ENCODE results near the gene DAZAP1. TPM values are rescaled to one million over a fixed set of nuclear protein-coding genes. Genes with fewer than 3 reads are reported as not detected.

DAZAP1 gene
- total RNA-seq, 2 experiments from 2014 or later = 194 to 218 TPM

- H3K9me3 Mint-ChIP-seq = no peaks in the 10 kb centered on the region
- H3K4me3 Mint-ChIP-seq = no peak overlapping the region
- POLR2A ChIA-PET = no interaction called here
- H3K27ac Mint-ChIP-seq = no peak overlapping the region
- H3K4me1 Mint-ChIP-seq = no peaks in the 10 kb centered on the region
- CTCF ChIA-PET = no interaction called here
- H3K27me3 Mint-ChIP-seq = no peaks in the 10 kb centered on the region
- H3K36me3 Mint-ChIP-seq (ENCODE audit: low read depth) = peaks cover 54% of the 10 kb centered on the region
- DNase-seq = no peak
Measured at GRCh38 chr19:1423436-1424191, 16.2 kb downstream of the DAZAP1 start.

DNA sequence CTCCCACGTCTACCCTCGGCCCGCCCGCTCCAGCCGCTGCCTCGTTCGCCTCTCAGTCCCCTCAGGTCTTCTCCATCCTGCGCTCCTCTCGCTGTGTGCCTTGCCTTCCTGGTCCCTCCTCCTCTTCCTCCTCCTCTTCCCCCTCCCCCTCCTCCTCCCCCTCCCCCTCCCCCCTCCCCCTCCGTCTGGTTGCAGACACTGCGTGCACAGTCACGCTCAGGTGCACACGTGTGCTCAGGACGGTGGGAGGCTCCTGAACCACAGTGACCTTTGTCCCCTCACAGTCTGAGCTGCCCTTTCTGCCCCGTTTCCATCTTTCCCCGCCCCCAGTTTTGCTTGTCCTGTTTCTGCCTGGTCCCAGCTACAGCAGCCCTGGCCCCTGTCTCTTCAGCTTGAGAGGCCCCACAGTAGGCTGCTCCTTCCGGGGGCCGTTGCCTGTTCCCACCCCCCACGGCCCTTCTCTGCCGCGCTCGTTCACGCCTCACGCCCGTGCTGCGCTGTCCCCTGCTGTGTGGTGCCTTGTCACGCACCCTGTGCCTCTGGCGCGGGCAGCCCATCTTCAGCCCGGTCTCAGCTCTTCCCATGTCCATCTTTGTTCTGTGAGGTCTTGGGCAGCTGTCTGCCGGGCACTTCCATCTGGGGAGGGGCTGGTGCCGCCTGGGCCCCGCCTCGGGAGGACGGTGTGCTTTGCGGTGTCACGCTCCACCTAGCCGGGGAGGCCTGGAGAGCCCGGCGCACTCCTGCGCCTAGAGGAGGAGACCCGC is 17.0 kb downstream of the DAZAP1 start:
- POLR2A ChIA-PET = no interaction called here
- H3K4me1 Mint-ChIP-seq = no peaks in the 10 kb centered on the region
- H3K4me3 Mint-ChIP-seq = no peak overlapping the region
- H3K27ac Mint-ChIP-seq = no peak overlapping the region
- peaks cover 49% of the 10 kb centered on the region for H3K36me3 Mint-ChIP-seq (ENCODE audit: low read depth)
- H3K27me3 Mint-ChIP-seq = no peaks in the 10 kb centered on the region
- no peaks in the 10 kb centered on the region for H3K9me3 Mint-ChIP-seq
- CTCF ChIA-PET = no interaction called here
- DNase-seq = no peak

- no peak for DNase-seq
- ChIA-PET CTCF (no interaction called here), POLR2A (no interaction called here)
- no peaks in the 10 kb centered on the region for H3K27me3 Mint-ChIP-seq
- H3K9me3 Mint-ChIP-seq = no peaks in the 10 kb centered on the region
- no peak overlapping the region for H3K4me3 Mint-ChIP-seq
- H3K4me1 Mint-ChIP-seq = no peaks in the 10 kb centered on the region
- H3K36me3 Mint-ChIP-seq (ENCODE audit: low read depth) = peaks cover 49% of the 10 kb centered on the region
- no peak overlapping the region for H3K27ac Mint-ChIP-seq
Measured at GRCh38 chr19:1425102-1425837, 17.9 kb downstream of the DAZAP1 start.

GRCh38 chr19:1425902-1426301 is 18.5 kb downstream of the DAZAP1 start:
- Mint-ChIP-seq H3K36me3 (ENCODE audit: low read depth) (peaks cover 46% of the 10 kb centered on the region), H3K9me3 (no peaks in the 10 kb centered on the region), H3K4me3 (no peak overlapping the region), H3K27me3 (no peaks in the 10 kb centered on the region), H3K27ac (no peak overlapping the region), H3K4me1 (no peaks in the 10 kb centered on the region)
- ChIA-PET CTCF (no interaction called here), POLR2A (no interaction called here)
- DNase-seq = no peak

DNA sequence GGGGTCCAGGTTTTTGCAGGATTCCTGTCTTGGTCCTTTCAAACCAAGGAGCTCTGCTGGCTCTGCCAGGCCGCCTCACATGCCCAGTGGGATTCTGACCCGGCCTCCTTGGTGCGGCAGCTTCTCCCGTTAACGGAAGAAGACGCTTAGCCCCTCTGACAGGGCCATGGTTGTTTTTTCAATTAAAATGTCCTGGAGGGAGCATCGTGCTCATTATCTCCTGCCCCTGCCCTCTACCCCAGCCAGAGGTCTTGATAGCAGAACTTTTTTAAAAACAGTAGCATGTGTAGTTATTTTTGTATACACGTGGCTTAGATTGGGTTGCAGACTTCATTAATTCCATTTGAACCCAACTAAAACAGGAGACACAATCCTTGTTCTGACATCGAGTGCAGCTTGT is 19.4 kb downstream of the DAZAP1 start:
- no peak for DNase-seq
- H3K36me3 Mint-ChIP-seq (ENCODE audit: low read depth) = peaks cover 45% of the 10 kb centered on the region
- ChIA-PET POLR2A (no interaction called here), CTCF (no interaction called here)
- no peaks in the 10 kb centered on the region for H3K9me3 Mint-ChIP-seq
- no peaks in the 10 kb centered on the region for H3K27me3 Mint-ChIP-seq
- no peak overlapping the region for H3K4me3 Mint-ChIP-seq
- H3K27ac Mint-ChIP-seq = no peak overlapping the region
- no peaks in the 10 kb centered on the region for H3K4me1 Mint-ChIP-seq

- ChIA-PET POLR2A (no interaction called here), CTCF (no interaction called here)
- no peak for DNase-seq
- no peaks in the 10 kb centered on the region for H3K27me3 Mint-ChIP-seq
- no peaks in the 10 kb centered on the region for H3K9me3 Mint-ChIP-seq
- no peaks in the 10 kb centered on the region for H3K4me1 Mint-ChIP-seq
- H3K27ac Mint-ChIP-seq = no peak overlapping the region
- H3K36me3 Mint-ChIP-seq (ENCODE audit: low read depth) = peaks cover 42% of the 10 kb centered on the region
- no peak overlapping the region for H3K4me3 Mint-ChIP-seq
Measured at GRCh38 chr19:1427221-1427920, 20.0 kb downstream of the DAZAP1 start.

- no peak overlapping the region for H3K4me3 Mint-ChIP-seq
- CTCF ChIA-PET = no interaction called here
- no peak overlapping the region for H3K27ac Mint-ChIP-seq
- H3K4me1 Mint-ChIP-seq = no peaks in the 10 kb centered on the region
- H3K27me3 Mint-ChIP-seq = no peaks in the 10 kb centered on the region
- H3K36me3 Mint-ChIP-seq (ENCODE audit: low read depth) = peaks cover 35% of the 10 kb centered on the region
- DNase-seq = no peak
- no peaks in the 10 kb centered on the region for H3K9me3 Mint-ChIP-seq
- POLR2A ChIA-PET = interaction anchor here (1.3 kb wide), 2 partner anchors 12 to 15 kb away, joined by 4 to 5 read pairs; no protein-coding TSS in a partner anchor
Measured at GRCh38 chr19:1428738-1429391, 21.5 kb downstream of the DAZAP1 start.

DNA sequence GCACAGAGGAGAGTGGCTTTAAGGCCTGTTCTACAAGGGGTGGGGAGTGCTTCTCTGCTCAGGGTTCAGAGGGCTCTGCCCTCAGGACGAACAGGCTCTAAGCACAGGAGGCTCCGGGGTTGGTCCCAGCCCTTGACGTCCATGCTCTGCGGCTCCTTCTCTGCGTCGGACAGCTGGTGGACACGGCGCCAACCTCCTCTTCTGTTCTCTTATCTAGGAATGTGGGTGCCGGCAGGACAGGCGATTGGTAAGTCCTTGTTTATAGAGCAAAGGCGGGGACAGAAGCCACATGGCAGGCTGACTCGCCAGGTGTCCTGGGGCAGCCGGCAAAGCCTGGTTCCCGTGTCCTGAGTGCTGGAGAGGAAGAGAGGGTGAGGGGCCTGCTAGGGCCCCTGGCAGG is 22.4 kb downstream of the DAZAP1 start:
- Mint-ChIP-seq H3K27ac (no peak overlapping the region), H3K36me3 (ENCODE audit: low read depth) (peaks cover 33% of the 10 kb centered on the region), H3K4me1 (no peaks in the 10 kb centered on the region), H3K27me3 (no peaks in the 10 kb centered on the region), H3K9me3 (no peaks in the 10 kb centered on the region), H3K4me3 (no peak overlapping the region)
- CTCF ChIA-PET = no interaction called here
- POLR2A ChIA-PET = interaction anchor here (1.3 kb wide), 2 partner anchors 13 to 16 kb away, joined by 4 to 5 read pairs; no protein-coding TSS in a partner anchor
- no peak for DNase-seq

GRCh38 chr19:1430246-1430645 is 22.9 kb downstream of the DAZAP1 start:
- Mint-ChIP-seq H3K4me1 (no peaks in the 10 kb centered on the region), H3K9me3 (no peaks in the 10 kb centered on the region), H3K4me3 (no peak overlapping the region), H3K27me3 (no peaks in the 10 kb centered on the region), H3K36me3 (ENCODE audit: low read depth) (peaks cover 31% of the 10 kb centered on the region), H3K27ac (no peak overlapping the region)
- ChIA-PET CTCF (no interaction called here), POLR2A (no interaction called here)
- DNase-seq = no peak

DNA sequence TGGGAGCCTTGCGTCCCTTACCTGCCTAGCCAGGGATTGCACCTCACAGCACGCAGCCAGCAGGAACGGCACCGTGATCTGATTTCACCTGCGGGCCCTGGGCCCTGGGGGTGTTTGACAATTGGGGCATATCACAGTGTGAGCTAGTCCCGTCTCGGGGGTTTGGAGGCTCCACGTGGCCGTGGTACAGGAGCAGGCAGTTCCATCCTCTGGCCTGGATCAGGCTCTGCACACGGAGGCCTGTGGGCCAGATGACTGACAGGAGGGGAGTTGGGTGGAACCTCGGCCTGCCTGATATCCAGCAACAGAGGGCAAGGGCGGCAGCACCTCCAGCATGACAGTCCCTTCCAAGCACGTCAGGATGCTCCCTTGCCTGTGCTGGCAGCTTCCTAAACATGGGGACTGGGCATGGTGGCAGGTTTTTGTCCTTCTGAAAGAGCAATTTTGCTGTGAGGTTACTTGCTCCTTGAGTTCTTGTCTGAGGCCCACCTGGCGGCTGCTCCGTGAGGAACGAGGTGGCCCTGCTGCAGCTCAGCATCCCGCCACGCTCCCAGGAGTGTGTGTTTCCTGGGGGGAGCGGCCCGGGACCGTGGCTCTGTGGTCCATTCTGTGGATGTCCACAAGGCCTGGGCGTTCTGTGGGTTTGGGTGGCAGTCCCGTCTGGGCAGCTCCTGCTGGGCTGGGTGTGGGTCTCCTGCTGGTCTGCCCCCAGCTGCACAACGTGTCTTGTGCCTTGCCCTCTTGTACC is 24.5 kb downstream of the DAZAP1 start:
- no peak overlapping the region for H3K27ac Mint-ChIP-seq

DNA sequence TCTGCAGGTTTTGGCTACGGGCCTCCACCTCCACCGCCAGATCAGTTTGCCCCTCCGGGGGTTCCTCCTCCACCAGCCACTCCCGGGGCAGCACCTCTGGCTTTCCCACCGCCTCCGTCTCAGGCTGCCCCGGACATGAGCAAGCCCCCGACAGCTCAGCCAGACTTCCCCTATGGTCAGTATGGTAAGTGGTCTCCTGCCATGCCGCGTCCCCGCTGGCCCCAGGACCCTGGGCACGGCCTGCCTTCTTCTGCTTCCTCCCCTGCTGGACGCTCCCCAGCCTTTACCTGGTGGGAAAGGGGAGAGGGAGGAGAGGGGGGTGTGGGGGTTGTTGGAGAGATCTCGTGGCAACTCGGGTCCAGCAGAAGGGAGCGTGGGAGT is 25.1 kb downstream of the DAZAP1 start:
- peaks cover under 1% of the 10 kb centered on the region for H3K4me1 Mint-ChIP-seq
- ChIA-PET CTCF (no interaction called here), POLR2A (no interaction called here)
- H3K27me3 Mint-ChIP-seq = no peaks in the 10 kb centered on the region
- no peak for DNase-seq
- H3K9me3 Mint-ChIP-seq = no peaks in the 10 kb centered on the region
- H3K36me3 Mint-ChIP-seq (ENCODE audit: low read depth) = peaks cover 24% of the 10 kb centered on the region
- no peak overlapping the region for H3K27ac Mint-ChIP-seq
- H3K4me3 Mint-ChIP-seq = no peak overlapping the region

More for the DNA sequence above, 24.5 kb downstream of the DAZAP1 start:
- no peak overlapping the region for H3K4me3 Mint-ChIP-seq
- no peaks in the 10 kb centered on the region for H3K9me3 Mint-ChIP-seq
- ChIA-PET POLR2A (no interaction called here), CTCF (no interaction called here)
- H3K4me1 Mint-ChIP-seq = no peaks in the 10 kb centered on the region
- no peaks in the 10 kb centered on the region for H3K27me3 Mint-ChIP-seq
- DNase-seq = no peak
- peaks cover 25% of the 10 kb centered on the region for H3K36me3 Mint-ChIP-seq (ENCODE audit: low read depth)

All from activated CD4-positive, alpha-beta memory T cell treated with anti-CD3 and anti-CD28 coated beads, Interleukin-2, amount 10 ng/mL, durations not matched to agents 7 days and 5 days (primary cell).